ENCODE results near the gene LYPD5.

GRCh38 chr19:43762814-43763213 lies 39.4 kb downstream of the LYPD5 start:
- TF ChIP-seq CTCF (IDR thresholded peaks at IDR 0.05) (no peak), TCF7L2 (IDR thresholded peaks at IDR 0.05; ENCODE audit: low read depth, low read length) (no peak)
